KMS-11 (cell line): ENCODE measurements around the gene ZNF582.

Experiments used
- H2AFZ ChIP-seq: fragments of 200-600 bp; sonication (generic); 2 replicates; pipeline ENCODE4 v1.6.1; 2016; ENCODE audit warnings: antibody characterized with exemption, mixed run types, low read depth
- H3K27ac ChIP-seq: fragments of 200-600 bp; sonication (generic); 2 replicates; pipeline ENCODE4 v1.6.1; 2016; ENCODE audit warnings: mild to moderate bottlenecking, mixed run types
- H3K27me3 ChIP-seq: fragments of 200-600 bp; sonication (generic); 2 replicates; pipeline ENCODE4 v1.6.1; 2017; ENCODE audit warnings: mild to moderate bottlenecking, low read depth, mixed run types, moderate library complexity; ENCODE audit not compliant: insufficient read depth
- H3K36me3 ChIP-seq: fragments of 200-600 bp; sonication (generic); 2 replicates; pipeline ENCODE4 v1.6.1; 2017; ENCODE audit warnings: mild to moderate bottlenecking, mixed run types; ENCODE audit not compliant: insufficient read depth
- H3K4me1 ChIP-seq: fragments of 200-600 bp; sonication (generic); 2 replicates; pipeline ENCODE4 v1.6.1; 2016; ENCODE audit warnings: mild to moderate bottlenecking, low read depth, mixed run types; ENCODE audit not compliant: poor library complexity, severe bottlenecking
- H3K4me2 ChIP-seq: fragments of 200-600 bp; sonication (generic); 2 replicates; pipeline ENCODE4 v1.7.0; 2016; ENCODE audit warnings: mild to moderate bottlenecking, mixed run types
- H3K4me3 ChIP-seq: fragments of 200-600 bp; sonication (generic); IDR thresholded peaks from 2 replicates; pipeline ENCODE4 v1.6.1; 2017; ENCODE audit warnings: low read depth, low read length, mixed read lengths; ENCODE audit not compliant: insufficient read depth
- H3K79me2 ChIP-seq: fragments of 200-600 bp; sonication (generic); 2 replicates; pipeline ENCODE4 v1.6.1; 2016; ENCODE audit warnings: low read depth, mixed run types; ENCODE audit not compliant: insufficient read depth
- H3K9ac ChIP-seq: fragments of 200-600 bp; sonication (generic); 2 replicates; pipeline ENCODE4 v1.6.1; 2016; ENCODE audit warnings: mild to moderate bottlenecking, mixed run types
- H4K20me1 ChIP-seq: fragments of 200-600 bp; sonication (generic); 2 replicates; pipeline ENCODE4 v1.6.1; 2016; ENCODE audit warnings: mild to moderate bottlenecking, mixed run types; ENCODE audit not compliant: insufficient read depth
- CTCF ChIP-seq: fragments of 200-600 bp; sonication (generic); conservative IDR thresholded peaks from 2 replicates; pipeline ENCODE4 v1.6.1; 2017; ENCODE audit warnings: low read depth, mild to moderate bottlenecking, antibody characterized with exemption, low read length, moderate library complexity, mixed read lengths

Gene ZNF582

GRCh38 chr19:56400485-56400884, 7.2 kb upstream of the ZNF582 start:
- no peak for TF ChIP-seq CTCF
- no peak overlapping the region for H3K9ac ChIP-seq
- H3K4me3 ChIP-seq: no peak overlapping the region
- H3K27me3 ChIP-seq: no peaks in the 10 kb centered on the region
- peaks cover 4% of the 10 kb centered on the region for H3K4me1 ChIP-seq
- H3K36me3 ChIP-seq: no peaks in the 10 kb centered on the region
- H3K27ac ChIP-seq: no peak overlapping the region
- H3K4me2 ChIP-seq: no peak overlapping the region
- H4K20me1 ChIP-seq: no peaks in the 10 kb centered on the region
- no peaks in the 10 kb centered on the region for H3K79me2 ChIP-seq
- no peak overlapping the region for H2AFZ ChIP-seq

- Histone ChIP-seq H3K79me2 (no peaks in the 10 kb centered on the region), H3K4me3 (no peak overlapping the region), H3K36me3 (no peaks in the 10 kb centered on the region), H2AFZ (no peak overlapping the region), H3K9ac (no peak overlapping the region), H3K27me3 (no peaks in the 10 kb centered on the region), H3K4me2 (no peak overlapping the region), H3K27ac (no peak overlapping the region), H4K20me1 (no peaks in the 10 kb centered on the region), H3K4me1 (peaks cover 6% of the 10 kb centered on the region)
- TF ChIP-seq CTCF: no peak
Observed at GRCh38 chr19:56398809-56399208, 5.5 kb upstream of the ZNF582 start.

- H3K79me2 ChIP-seq: no peaks in the 10 kb centered on the region
- TF ChIP-seq CTCF: no peak
- H3K4me3 ChIP-seq: no peak overlapping the region
Observed at GRCh38 chr19:56383826-56384605, 9.3 kb downstream of the ZNF582 start.

DNA sequence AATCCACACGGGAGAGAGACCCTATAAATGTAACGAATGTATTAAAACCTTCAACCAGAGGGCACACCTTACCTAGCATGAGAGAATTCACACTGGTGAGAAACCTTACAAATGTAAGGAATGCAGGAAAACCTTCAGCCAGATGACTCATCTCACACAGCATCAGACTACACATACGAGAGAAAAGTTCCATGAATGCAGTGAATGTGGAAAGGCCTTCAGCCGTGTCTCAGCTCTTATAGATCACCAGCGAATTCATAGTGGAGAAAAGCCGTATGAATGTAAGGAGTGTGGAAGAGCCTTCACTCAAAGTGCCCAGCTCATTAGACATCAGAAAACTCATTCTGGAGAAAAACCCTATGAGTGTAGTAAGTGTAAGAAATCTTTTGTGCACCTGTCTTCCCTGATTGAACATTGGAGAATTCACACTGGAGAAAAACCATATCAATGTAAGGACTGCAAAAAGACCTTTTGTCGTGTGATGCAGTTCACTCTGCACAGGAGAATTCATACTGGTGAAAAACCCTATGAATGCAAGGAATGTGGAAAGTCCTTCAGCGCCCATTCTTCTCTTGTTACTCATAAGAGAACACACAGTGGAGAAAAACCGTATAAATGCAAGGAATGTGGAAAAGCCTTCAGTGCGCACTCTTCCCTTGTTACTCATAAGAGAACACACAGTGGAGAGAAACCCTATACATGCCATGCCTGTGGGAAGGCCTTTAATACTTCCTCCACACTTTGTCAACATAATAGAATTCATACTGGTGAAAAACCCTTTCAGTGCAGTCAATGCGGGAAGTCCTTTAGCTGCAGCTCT, 16.0 kb downstream of the ZNF582 start:
- Histone ChIP-seq H3K27me3 (no peaks in the 10 kb centered on the region), H3K4me2 (no peak overlapping the region), H3K79me2 (no peaks in the 10 kb centered on the region), H2AFZ (no peak overlapping the region), H3K9ac (no peak overlapping the region), H4K20me1 (no peaks in the 10 kb centered on the region), H3K4me1 (no peaks in the 10 kb centered on the region), H3K36me3 (no peaks in the 10 kb centered on the region), H3K27ac (no peak overlapping the region), H3K4me3 (no peak overlapping the region)
- TF ChIP-seq CTCF: no peak

More at GRCh38 chr19:56383826-56384605, 9.3 kb downstream of the ZNF582 start:
- Histone ChIP-seq H3K27me3 (no peaks in the 10 kb centered on the region), H2AFZ (no peak overlapping the region), H3K9ac (no peak overlapping the region), H3K27ac (no peak overlapping the region), H3K4me1 (no peaks in the 10 kb centered on the region), H3K4me2 (no peak overlapping the region), H3K36me3 (no peaks in the 10 kb centered on the region), H4K20me1 (no peaks in the 10 kb centered on the region)
